ENCODE measurements around the gene HS3ST1. TPM values are rescaled to one million over a fixed set of nuclear protein-coding genes. Genes with fewer than 3 reads are reported as not detected.

HS3ST1 gene
- total and polyA plus RNA-seq, 2 donors from 2014 or later, result 1.1 to 39.0 TPM

DNA sequence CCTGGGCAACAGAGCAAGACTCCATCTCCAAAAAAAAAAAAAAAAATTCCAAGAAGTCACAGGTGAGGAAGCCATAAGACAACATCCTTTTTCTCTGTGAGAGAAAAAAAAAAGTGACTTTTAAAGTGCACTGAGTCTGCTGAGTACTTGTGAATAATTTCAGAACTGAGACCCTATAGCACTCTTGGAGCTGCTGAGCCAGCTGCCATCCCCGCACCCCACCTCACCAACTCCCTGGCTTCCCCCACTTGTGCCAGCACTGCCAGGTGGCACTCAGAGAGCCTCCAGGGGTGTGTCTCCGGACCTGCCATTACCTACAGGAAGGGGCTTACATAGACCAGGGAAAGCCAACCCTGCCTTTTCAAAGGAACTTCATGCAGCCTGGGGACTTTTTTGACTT lies 39.2 kb upstream of the HS3ST1 start:
- Histone ChIP-seq H3K9me3 (ENCODE audit: control insufficient read depth in 2 of 3, insufficient read depth in 1 of 3, low read length in 3 of 3) (no peaks in the 10 kb centered on the region), H3K4me3 (ENCODE audit: low read length in 3 of 3) (no peak overlapping the region), H3K27ac (ENCODE audit: low read depth in 2 of 2, low read length in 2 of 2) (no peak overlapping the region), H3K27me3 (ENCODE audit: control insufficient read depth, insufficient read depth, low read length) (no peaks in the 10 kb centered on the region), H3K36me3 (ENCODE audit: control insufficient read depth in 2 of 3, insufficient read depth in 3 of 3, low read length in 3 of 3) (no peaks in the 10 kb centered on the region), H3K4me1 (ENCODE audit: control insufficient read depth in 2 of 3, insufficient read depth in 2 of 3, low read depth in 1 of 3, low read length in 3 of 3) (peaks cover 0 to 2% (median 0%) of the 10 kb centered on the region in 3 donors), H3K9ac (ENCODE audit: low read length in 3 of 3) (no peak overlapping the region)
- DNase-seq (no peak), FAIRE-seq (no peak)
- TF ChIP-seq, protein P1, sequence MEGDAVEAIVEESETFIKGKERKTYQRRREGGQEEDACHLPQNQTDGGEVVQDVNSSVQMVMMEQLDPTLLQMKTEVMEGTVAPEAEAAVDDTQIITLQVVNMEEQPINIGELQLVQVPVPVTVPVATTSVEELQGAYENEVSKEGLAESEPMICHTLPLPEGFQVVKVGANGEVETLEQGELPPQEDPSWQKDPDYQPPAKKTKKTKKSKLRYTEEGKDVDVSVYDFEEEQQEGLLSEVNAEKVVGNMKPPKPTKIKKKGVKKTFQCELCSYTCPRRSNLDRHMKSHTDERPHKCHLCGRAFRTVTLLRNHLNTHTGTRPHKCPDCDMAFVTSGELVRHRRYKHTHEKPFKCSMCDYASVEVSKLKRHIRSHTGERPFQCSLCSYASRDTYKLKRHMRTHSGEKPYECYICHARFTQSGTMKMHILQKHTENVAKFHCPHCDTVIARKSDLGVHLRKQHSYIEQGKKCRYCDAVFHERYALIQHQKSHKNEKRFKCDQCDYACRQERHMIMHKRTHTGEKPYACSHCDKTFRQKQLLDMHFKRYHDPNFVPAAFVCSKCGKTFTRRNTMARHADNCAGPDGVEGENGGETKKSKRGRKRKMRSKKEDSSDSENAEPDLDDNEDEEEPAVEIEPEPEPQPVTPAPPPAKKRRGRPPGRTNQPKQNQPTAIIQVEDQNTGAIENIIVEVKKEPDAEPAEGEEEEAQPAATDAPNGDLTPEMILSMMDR (IDR thresholded peaks at IDR 0.05; ENCODE audit: borderline replicate concordance, extremely low read depth, insufficient read depth), result no peak
- intact Hi-C loops (cut with DNase I), result no loop called here

DNA sequence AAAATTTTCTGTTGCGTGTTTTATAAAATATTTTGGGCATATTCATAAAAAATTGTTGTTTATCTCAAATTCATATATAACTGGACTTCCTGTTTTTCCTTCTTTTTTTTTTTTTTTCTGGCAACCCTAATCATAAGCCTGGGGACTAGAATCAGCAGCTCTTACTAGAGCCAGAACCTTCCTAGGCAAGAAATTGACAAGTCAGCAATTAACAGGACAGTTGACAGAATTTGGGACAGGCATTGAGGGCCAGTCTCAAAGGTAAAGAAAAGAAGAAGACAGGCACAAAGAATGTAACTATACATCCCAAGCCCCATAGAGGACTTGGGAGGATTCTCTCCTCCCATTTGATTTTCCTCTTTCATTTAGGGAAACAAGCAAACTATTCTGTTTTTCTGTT lies 35.0 kb upstream of the HS3ST1 start:
- H3K27ac ChIP-seq (ENCODE audit: low read depth in 2 of 2, low read length in 2 of 2), result no peak overlapping the region
- DNase-seq (no peak), FAIRE-seq (no peak)
- no peaks in the 10 kb centered on the region for H3K27me3 ChIP-seq (ENCODE audit: control insufficient read depth, insufficient read depth, low read length)
- intact Hi-C loops (cut with DNase I), result no loop called here
- H3K4me3 ChIP-seq (ENCODE audit: low read length in 3 of 3), result no peak overlapping the region
- H3K9ac ChIP-seq (ENCODE audit: low read length in 3 of 3), result no peak overlapping the region
- no peaks in the 10 kb centered on the region for H3K36me3 ChIP-seq (ENCODE audit: control insufficient read depth in 2 of 3, insufficient read depth in 3 of 3, low read length in 3 of 3)
- no peaks in the 10 kb centered on the region for H3K4me1 ChIP-seq (ENCODE audit: control insufficient read depth in 2 of 3, insufficient read depth in 2 of 3, low read depth in 1 of 3, low read length in 3 of 3)
- TF ChIP-seq, protein P1 (IDR thresholded peaks at IDR 0.05; ENCODE audit: borderline replicate concordance, extremely low read depth, insufficient read depth), result no peak
- H3K9me3 ChIP-seq (ENCODE audit: control insufficient read depth in 2 of 3, insufficient read depth in 1 of 3, low read length in 3 of 3), result no peaks in the 10 kb centered on the region

DNA sequence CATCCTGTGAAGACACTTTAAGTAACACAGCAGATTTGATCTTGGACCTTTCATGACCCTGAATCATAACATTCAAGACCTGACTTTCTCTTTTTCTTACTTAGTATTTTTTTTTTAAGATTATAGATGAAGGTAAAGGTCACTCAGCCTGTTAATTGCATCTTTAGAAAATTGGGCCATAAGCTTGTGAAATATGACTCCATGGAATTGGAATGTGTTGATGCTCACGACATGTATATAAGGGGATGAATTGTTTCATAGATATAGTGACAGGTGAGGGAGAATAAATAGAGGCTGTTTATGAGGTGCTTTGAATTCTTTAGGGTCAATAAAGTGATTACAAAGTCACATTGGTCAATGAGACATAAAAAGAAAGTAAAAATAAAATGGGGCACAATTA lies 27.7 kb upstream of the HS3ST1 start:
- DNase-seq (no peak), FAIRE-seq (no peak)
- H3K9me3 ChIP-seq (ENCODE audit: control insufficient read depth in 2 of 3, insufficient read depth in 1 of 3, low read length in 3 of 3), result no peaks in the 10 kb centered on the region
- intact Hi-C loops (cut with DNase I), result no loop called here
- H3K27ac ChIP-seq (ENCODE audit: low read depth in 2 of 2, low read length in 2 of 2), result no peak overlapping the region
- H3K27me3 ChIP-seq (ENCODE audit: control insufficient read depth, insufficient read depth, low read length), result no peaks in the 10 kb centered on the region
- H3K4me1 ChIP-seq (ENCODE audit: control insufficient read depth in 2 of 3, insufficient read depth in 2 of 3, low read depth in 1 of 3, low read length in 3 of 3), result no peaks in the 10 kb centered on the region
- no peak overlapping the region for H3K9ac ChIP-seq (ENCODE audit: low read length in 3 of 3)
- H3K4me3 ChIP-seq (ENCODE audit: low read length in 3 of 3), result no peak overlapping the region
- TF ChIP-seq, protein P1 (IDR thresholded peaks at IDR 0.05; ENCODE audit: borderline replicate concordance, extremely low read depth, insufficient read depth), result no peak
- H3K36me3 ChIP-seq (ENCODE audit: control insufficient read depth in 2 of 3, insufficient read depth in 3 of 3, low read length in 3 of 3), result no peaks in the 10 kb centered on the region

DNA sequence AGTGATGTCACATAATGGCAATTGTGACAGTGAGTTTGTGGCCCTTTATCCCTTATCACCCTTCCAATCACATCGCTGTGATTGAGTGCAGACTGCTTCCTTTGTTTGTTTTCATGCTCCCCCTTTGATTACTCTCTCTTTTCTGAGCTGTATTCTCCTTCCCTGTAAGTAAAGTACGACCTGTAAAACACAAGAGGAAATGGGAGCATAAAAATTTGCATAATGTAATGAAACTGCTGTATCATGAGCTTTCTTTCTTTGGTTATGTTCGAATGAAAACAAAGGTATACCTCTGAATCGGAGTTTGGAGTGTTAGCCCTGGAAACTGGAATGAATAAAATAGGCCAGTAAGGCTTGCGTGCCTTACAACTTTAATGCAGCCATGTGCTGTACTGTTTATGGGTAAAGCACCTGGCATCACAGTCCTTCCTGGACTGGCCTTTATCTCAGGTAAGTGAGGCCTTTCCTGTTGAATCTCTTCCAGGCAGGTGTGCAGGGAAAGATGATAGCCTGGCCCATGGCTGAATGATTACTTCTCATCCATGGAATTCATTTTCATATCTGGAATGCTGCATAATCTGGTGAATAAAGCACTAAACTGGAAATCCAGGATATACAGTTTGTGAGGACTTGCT lies 26.6 kb upstream of the HS3ST1 start:
- Histone ChIP-seq H3K27me3 (ENCODE audit: control insufficient read depth, insufficient read depth, low read length) (no peaks in the 10 kb centered on the region), H3K9me3 (ENCODE audit: control insufficient read depth in 2 of 3, insufficient read depth in 1 of 3, low read length in 3 of 3) (no peaks in the 10 kb centered on the region), H3K4me3 (ENCODE audit: low read length in 3 of 3) (no peak overlapping the region), H3K9ac (ENCODE audit: low read length in 3 of 3) (no peak overlapping the region), H3K36me3 (ENCODE audit: control insufficient read depth in 2 of 3, insufficient read depth in 3 of 3, low read length in 3 of 3) (no peaks in the 10 kb centered on the region), H3K27ac (ENCODE audit: low read depth in 2 of 2, low read length in 2 of 2) (no peak overlapping the region), H3K4me1 (ENCODE audit: control insufficient read depth in 2 of 3, insufficient read depth in 2 of 3, low read depth in 1 of 3, low read length in 3 of 3) (no peaks in the 10 kb centered on the region)
- intact Hi-C loops (cut with DNase I), result no loop called here
- TF ChIP-seq, protein P1 (IDR thresholded peaks at IDR 0.05; ENCODE audit: borderline replicate concordance, extremely low read depth, insufficient read depth), result no peak
- FAIRE-seq (no peak), DNase-seq (no peak)

Measured in kidney (tissue), 14 donors.